ENCODE measurements around the gene CCDC107. TPM values are rescaled to one million over a fixed set of nuclear protein-coding genes. Genes with fewer than 3 reads are reported as not detected.

Gene CCDC107
- polyA plus RNA-seq, 3 donors = 13.4 to 17.3 (median 15.6) TPM

DNA sequence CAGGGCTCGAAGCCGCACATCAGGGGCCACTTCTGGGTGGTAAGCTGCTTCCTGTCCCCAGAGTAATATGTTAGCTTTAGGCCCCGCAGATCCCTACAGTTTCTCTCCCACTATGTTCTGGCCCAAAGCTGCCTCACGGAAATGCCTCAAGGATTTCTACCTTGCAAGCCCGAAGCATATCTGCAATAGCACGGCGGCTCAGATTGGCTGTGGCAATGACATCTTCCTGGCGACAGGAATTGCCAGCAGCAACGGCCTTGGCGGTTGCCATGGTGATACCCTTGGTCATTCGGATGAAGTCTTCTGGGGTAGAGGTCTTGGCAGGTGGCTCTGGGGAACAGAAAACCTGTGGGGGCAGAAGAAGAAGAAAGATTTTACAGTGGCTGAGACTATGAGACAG lies 41.9 kb downstream of the CCDC107 start:
- DNase-seq (ENCODE audit: low read depth in 3 of 3, low spot score in 2 of 3) = no peak

DNA sequence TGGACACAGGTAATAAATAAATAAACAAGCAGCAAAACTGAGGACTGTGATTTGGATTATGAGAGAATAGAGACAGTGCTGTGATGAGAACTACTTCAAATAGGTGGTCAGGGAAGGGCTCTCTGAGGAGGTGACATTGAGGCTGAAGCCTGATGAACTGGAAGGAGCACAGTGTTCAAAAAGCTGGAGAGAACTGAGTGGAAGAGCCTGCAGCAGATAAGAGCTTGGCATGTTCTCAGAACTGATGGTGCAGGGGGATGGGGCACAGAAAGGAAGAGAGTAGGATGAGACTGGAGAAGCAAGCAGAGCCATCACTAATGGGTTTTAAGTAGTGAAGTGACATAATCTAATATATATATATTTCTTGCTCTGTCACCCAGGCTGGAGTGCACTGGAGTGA lies 42.9 kb downstream of the CCDC107 start:
- no peak for DNase-seq (ENCODE audit: low read depth in 3 of 3, low spot score in 2 of 3)

DNA sequence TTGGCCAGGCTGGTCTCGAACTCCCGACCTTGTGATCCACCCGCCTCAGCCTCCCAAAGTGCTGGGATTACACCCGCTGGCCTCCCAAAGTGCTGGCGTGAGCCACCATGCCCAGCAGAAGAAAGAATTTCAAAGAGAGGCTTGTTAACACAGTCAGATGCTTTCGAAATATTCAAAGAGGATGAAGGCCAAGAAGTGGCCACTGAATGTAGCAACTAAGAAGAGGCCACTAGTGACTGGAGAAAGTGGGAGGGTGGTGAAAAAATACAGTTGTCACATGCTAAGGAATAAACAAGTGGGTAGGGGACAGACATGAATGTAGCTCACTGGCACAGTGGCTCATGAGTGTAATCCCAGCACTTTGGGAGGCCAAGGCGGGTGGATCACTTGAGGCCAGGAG lies 44.6 kb downstream of the CCDC107 start:
- DNase-seq (ENCODE audit: low read depth in 3 of 3, low spot score in 2 of 3) = no peak

DNA sequence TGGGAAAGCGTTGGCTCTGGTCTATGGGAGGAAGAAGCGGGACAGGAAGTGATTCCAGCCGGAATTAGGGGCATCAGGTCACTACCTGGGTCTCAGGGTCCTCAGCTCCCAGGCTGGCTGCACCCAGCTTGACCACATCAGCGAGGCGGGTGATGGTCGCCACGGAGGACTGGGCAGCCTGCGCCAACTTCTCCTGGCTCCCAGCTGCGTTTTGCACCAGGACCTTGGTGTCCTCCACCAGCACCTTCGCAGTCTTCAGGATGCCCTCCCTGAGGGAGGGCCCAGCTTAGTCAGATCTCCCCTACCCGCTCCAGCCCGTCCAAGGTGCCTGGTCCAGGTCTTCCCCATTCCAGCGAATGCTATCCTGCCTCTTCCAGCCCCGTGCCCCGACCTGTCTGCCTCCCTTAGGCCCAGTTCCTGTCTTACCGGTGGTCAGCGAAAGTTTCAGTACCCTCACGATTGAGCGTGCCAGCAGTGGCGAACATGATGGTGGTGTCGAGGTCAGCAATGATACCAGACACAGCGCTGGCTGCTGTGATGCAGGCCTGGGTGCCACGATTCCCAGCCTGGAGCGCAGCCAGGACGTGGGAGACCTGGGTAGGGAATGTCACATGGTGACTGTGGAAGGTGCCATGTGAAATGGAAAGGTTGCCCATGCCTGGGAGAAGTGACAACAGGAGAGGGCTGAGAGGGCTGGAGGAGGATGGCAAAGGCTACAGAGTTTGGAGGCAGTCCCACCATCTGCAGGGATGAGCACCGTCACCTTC lies 46.0 kb downstream of the CCDC107 start:
- DNase-seq (ENCODE audit: low read depth in 3 of 3, low spot score in 2 of 3) = no peak

DNA sequence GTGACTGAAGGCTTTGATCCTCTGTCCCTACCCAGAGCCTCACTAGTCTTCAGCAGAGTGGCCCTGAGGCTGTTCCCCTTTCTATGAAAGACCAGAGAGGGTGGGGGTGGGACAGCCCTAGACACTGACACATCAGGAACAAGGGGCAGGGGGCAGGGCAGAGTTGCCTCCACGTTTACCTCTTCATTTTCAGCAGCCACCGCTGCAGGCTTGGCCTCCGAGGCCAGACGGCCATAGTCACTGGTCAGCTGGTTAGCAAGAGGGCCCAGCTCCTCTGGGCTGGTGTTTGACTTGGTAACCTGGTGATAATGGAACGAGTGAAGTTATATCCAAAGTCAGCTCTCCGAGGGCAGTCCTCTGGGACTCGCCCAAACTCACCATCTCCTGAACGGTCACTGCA lies 47.3 kb downstream of the CCDC107 start:
- no peak for DNase-seq (ENCODE audit: low read depth in 3 of 3, low spot score in 2 of 3)

DNA sequence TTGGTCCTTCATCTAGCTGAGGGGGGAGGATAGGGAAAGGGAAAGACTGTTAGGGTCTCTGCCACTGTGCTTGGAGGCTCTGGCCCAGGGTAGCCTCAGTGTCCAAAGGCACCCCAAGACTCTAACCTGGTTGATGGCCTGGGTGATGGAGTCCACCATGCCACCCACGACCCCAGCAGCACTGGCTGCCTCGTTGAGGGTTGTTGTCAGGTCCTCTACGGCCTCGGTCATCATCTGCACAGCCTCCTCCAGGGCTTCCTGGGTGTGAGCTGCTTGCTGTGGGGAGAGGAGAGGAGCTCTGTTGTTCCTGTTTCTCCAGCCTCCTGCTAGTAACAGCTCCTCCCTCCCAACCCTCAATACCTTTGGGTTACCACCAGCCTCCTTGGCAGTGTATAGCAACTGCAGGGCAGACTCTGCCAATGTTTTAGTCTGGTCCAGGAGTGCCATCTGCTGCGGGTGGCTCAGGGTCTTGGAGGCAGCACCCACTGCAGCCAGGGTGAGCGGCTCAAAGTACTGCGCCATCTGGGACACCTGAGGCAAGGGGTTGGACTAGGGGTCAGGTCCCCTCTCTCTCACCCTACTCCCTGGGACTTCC lies 47.8 kb downstream of the CCDC107 start:
- DNase-seq (ENCODE audit: low read depth in 3 of 3, low spot score in 2 of 3) = no peak

DNA sequence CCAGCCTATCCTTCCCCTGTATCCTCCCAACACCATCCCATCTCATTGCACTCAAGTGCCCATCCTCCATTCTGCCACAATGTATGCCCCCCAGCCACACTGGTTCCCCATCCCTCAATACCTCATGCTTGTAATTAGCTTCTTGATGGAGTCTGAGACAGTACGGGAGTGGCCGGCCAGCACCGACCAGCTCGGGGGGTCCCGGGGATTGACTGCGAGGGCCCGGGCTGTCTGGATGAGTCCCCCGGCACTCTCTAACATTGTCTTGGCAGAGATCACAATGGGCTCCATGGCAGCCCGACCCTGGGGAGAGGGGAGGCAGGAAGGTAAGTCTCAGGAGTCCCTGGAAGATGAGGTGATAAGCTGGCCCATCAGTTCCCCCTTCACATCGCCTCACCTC lies 48.9 kb downstream of the CCDC107 start:
- no peak for DNase-seq (ENCODE audit: low read depth in 3 of 3, low spot score in 2 of 3)

DNA sequence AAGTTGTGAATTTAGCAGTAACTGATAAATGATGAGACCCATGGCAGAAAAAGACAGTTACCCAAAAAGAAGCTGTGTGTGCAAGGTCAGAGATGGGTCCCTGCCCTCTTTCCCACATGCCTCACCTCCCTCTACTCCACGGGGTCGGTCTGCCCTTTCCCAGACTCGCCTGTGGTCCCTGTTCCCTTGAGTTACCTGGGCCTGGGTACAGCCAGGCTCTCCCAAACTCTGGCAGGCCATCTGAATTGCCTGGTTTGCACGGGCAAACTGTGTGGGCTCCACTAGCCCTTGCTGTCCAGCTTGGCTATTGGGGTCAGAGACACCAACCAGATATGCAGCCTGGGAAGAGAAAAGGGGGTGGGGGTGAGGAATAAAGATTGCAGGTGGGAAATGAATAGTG lies 50.1 kb downstream of the CCDC107 start:
- no peak for DNase-seq (ENCODE audit: low read depth in 3 of 3, low spot score in 2 of 3)

DNA sequence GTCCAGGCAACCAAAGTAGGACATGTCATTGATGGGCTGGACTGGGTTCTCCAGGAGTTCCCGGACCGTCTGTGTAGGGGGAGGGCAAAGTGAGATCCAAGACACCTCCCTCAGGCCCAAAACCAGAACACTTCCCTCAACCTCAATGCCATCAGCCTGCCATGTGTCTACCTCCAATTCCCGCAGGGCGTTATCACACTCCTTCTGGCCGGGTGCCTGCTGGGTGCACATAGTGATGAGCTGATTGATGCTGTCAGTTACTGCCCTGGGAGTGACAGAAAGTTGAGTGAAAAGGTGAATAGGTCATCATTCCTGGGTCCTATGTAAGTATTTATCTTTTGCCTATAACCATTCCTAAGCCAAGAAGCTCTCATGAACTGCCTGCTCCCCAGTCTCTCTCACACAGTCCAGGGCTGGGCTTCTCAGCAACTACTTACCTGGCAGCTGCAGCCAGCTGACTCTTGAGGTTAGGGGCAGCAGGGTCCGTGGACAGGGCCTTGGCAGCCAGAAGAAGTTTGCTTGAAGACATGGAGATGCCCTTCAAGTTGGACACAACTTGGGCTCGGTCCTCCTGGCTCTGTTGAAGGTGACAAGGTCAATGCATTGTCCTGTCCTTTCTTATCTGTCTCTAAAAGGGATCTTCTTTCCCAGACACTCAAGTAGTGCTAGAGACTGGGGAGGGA lies 52.9 kb downstream of the CCDC107 start:
- no peak for DNase-seq (ENCODE audit: low read depth in 3 of 3, low spot score in 2 of 3)

Other genes with a start within 250 kb of the CCDC107 start
- 10 to 100 TPM; 16.5 to 16.9 (median 16.7) TPM for gene RUSC2, start 168.2 kb upstream of the CCDC107 start, polyA plus RNA-seq (ENCODE audit: insufficient read length in 3 of 3)
- gene TESK1, start 53.0 kb upstream of the CCDC107 start, polyA plus RNA-seq (ENCODE audit: insufficient read length in 3 of 3) = 10 to 100 TPM; 30.4 to 37.8 (median 30.7) TPM
- 1 to 10 TPM; 2.1 to 2.7 (median 2.4) TPM for gene CD72, start 39.9 kb upstream of the CCDC107 start, polyA plus RNA-seq (ENCODE audit: insufficient read length in 3 of 3)
- under 1 TPM; 0.29 to 0.38 (median 0.36) TPM for gene SIT1, start 7.4 kb upstream of the CCDC107 start, polyA plus RNA-seq (ENCODE audit: insufficient read length in 3 of 3)
- not detected for gene RMRP, start 273 bp upstream of the CCDC107 start, polyA plus RNA-seq (ENCODE audit: insufficient read length in 3 of 3)
- gene ARHGEF39, start 6.9 kb downstream of the CCDC107 start, polyA plus RNA-seq (ENCODE audit: insufficient read length in 3 of 3) = 1 to 10 TPM; 7.4 to 8.1 (median 7.8) TPM
- 1 to 10 TPM in 1 of 3 donors, under 1 TPM in 2; 0.31 to 1.2 (median 0.60) TPM for gene CA9, start 15.6 kb downstream of the CCDC107 start, polyA plus RNA-seq (ENCODE audit: insufficient read length in 3 of 3)
- 100 to 1,000 TPM; 127 to 158 (median 147) TPM for gene TPM2, start 31.6 kb downstream of the CCDC107 start, polyA plus RNA-seq (ENCODE audit: insufficient read length in 3 of 3)
- gene TLN1, start 73.9 kb downstream of the CCDC107 start, polyA plus RNA-seq (ENCODE audit: insufficient read length in 3 of 3) = 100 to 1,000 TPM; 142 to 154 (median 143) TPM
- gene CREB3, start 74.4 kb downstream of the CCDC107 start, polyA plus RNA-seq (ENCODE audit: insufficient read length in 3 of 3) = 10 to 100 TPM; 40.4 to 42.4 (median 40.8) TPM
- 10 to 100 TPM; 94.3 to 99.8 (median 96.1) TPM for gene GBA2, start 90.9 kb downstream of the CCDC107 start, polyA plus RNA-seq (ENCODE audit: insufficient read length in 3 of 3)
- gene RGP1, start 91.0 kb downstream of the CCDC107 start, polyA plus RNA-seq (ENCODE audit: insufficient read length in 3 of 3) = 10 to 100 TPM; 28.2 to 29.0 (median 28.4) TPM
- gene MSMP, start 96.0 kb downstream of the CCDC107 start, polyA plus RNA-seq (ENCODE audit: insufficient read length in 3 of 3) = not detected
- 10 to 100 TPM; 29.0 to 31.4 (median 29.5) TPM for gene NPR2, start 133.3 kb downstream of the CCDC107 start, polyA plus RNA-seq (ENCODE audit: insufficient read length in 3 of 3)
- 1 to 10 TPM; 4.2 to 7.0 (median 5.8) TPM for gene SPAG8, start 154.0 kb downstream of the CCDC107 start, polyA plus RNA-seq (ENCODE audit: insufficient read length in 3 of 3)
- gene HINT2, start 156.8 kb downstream of the CCDC107 start, polyA plus RNA-seq (ENCODE audit: insufficient read length in 3 of 3) = 10 to 100 TPM; 46.1 to 56.8 (median 53.5) TPM
- gene FAM221B, start 170.4 kb downstream of the CCDC107 start, polyA plus RNA-seq (ENCODE audit: insufficient read length in 3 of 3) = under 1 TPM; 0.07 to 0.12 (median 0.11) TPM
- gene TMEM8B, start 170.9 kb downstream of the CCDC107 start, polyA plus RNA-seq (ENCODE audit: insufficient read length in 3 of 3) = 10 to 100 TPM; 21.0 to 25.3 (median 21.5) TPM
- under 1 TPM in 1 of 3 donors, not detected in 2; 0.08 TPM for gene OR13J1, start 212.1 kb downstream of the CCDC107 start, polyA plus RNA-seq (ENCODE audit: insufficient read length in 3 of 3)
- gene HRCT1, start 247.9 kb downstream of the CCDC107 start, polyA plus RNA-seq (ENCODE audit: insufficient read length in 3 of 3) = under 1 TPM in 2 of 3 donors, not detected in 1; 0.12 to 0.55 TPM